NCI-H187 (cell line): ENCODE measurements around the gene RASGRP2.
"Not testable (repeated sequence)": the region's sequence is repeated elsewhere in the genome, so short reads cannot be mapped to it uniquely, and the experiment has no call there.

ENCODE experiments used
- DNase-seq, 2 experiments: peaks; one replicate each; lab custom pipeline; 2025; lab: John Stamatoyannopoulos, UW

RASGRP2 gene

DNA sequence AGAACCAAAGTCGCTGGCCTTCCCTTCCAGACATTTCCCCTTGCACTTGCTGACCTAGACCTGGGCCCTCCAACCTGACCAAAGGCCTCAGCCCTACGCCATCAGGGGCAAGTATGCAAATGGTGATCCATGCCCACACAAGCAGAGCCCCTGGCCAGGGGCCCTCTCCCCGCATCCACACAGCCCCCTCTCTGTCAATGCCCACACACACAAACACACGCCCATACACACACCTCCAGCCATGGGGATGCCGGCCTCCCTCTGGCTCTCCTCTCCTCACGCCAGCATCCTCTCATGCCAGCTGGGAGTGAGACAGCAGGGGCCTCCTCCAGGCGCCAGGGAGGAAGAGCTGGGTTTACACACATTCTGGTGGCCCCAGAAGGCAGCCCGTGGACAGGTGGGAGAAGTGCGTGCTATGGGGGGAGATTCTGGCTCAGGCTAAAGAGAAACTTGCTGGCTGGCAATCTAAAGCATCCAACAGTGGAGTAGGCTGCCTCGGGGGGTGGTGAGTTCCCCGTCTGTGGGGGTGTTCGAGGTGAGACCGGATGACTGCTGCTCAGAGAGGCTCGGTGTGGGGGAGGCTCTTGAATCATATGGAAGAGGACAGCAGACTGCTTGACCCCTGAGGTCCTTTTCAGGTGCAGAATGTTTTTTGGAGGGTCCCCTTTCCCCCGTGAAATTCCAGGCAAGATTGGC lies 25.7 kb downstream of the RASGRP2 start:
- no peak for DNase-seq

DNA sequence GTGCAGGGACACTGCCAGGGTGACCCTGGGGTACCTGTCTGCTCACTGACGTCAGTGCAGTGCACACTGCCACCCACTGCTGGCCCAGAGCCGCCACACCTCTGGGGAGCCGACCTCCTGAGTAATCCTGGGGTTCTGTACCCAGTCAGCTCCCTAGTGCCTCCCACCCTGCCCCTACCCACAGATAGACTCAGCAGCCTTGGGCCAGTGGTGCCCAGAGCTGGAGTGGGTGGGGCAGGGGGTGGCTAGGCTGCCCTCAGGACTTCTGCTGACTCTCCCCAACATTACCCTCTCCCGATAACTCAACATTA lies 26.7 kb downstream of the RASGRP2 start:
- no peak for DNase-seq

DNA sequence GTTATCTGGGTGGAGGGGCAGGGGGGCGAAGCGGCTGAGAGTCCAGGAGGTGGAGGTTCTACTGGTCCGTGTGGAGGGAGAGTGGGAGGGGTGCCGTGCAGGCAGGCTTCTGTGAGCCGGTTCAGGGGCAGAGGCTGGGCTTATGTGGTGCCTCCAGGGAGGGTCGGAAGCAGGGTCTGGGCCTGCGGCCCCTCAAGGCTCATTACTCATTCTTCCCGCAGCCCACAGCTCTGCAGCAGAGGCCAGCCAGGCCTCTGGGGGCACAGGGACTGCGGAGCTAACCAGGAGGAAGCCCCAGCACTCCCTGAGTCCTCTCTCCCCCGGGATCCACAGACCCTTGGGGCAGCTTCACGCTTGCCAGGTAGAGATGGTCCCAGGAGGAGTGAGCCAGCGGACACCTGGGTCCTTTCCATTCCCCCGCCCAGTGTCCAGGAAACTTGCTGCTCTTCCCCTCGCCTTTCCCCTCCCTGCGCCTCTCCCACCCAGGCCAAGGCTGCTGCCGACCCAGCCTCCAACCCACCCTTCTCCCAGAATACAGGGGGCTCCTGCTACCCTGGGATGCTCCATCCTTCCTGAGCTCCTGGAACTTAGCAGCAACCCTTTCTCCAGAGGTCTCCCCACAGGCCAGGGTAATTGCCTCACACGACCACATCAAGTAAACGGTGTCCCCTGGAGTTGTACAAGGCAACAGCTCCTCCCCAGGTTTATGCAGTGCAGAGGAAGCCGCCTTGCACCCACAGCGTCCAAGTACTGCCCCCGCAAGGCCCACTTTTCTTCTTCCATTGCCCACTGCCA lies 27.3 kb downstream of the RASGRP2 start:
- DNase-seq: no peak

DNA sequence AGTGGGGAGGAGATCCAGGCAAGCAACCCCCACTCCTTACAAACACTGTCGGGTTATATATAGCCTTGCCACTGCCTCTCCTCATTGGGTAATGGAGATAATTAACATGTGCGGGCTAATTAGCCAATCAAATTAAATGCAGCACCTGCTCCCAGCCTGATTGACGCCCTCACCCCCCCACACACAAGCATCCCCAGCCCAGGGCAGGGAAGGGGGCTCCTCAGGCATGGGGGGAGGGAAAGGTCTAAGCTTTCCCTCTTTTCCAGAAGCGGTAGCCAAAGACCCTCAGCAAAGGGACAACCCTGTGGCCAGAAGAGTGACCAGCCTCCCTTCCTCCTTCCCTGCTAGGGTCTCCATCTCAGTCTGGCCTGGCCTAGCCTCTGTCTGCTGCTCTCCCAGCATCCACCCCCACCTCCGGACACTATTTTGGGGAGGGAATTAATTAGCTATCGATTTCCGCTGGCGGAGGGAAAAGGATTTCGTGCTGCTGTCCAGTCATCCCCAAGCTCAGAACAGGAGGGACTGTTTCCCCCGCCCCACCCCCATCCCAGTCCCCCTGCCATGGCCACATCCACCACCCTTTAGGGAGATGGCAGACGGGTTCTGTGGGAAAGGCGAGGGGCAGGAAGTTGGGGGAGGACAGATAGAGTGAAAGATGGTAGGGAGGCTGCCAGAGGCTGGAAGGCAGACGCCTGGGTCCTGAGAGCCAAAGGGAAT lies 28.0 kb downstream of the RASGRP2 start:
- no peak for DNase-seq

DNA sequence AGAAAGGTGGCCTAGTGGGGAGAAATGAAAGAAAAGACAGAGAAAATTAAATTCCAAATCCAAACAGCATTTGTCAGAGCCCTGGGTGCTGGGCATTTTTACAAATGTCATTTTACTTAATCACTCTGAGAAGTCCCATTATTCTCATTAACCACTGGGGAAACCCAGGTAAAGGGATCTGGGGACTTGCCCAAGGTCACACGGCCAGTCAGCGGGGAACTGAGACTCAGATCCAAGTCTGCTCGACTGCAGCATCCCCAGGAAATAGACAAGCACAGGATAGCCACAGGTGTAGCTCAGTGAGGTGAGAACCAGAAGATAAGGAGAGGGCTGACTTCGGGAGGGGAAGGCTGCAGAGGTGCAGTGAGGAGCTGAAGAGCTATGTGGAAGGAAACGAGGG lies 28.8 kb downstream of the RASGRP2 start:
- no peak for DNase-seq

DNA sequence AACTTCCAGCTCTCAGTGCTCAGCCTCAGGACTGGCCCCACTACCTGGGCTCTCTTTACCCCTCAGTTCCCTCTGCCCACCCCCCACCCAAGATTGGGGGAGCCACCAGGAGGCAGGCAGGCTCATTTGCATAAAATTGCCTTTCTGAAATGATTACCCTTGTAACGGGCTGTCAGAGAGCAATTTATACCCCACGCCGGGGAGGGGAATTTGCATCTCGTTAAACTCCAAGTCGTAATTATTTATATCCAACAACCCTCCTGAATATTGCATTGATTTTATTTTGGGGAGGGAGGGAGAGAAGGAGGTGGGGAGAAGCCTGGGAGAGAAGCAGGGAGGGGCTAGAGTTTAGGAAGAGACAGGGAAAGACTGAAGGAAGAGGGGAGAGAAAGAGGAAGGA lies 29.3 kb downstream of the RASGRP2 start:
- DNase-seq: no peak

DNA sequence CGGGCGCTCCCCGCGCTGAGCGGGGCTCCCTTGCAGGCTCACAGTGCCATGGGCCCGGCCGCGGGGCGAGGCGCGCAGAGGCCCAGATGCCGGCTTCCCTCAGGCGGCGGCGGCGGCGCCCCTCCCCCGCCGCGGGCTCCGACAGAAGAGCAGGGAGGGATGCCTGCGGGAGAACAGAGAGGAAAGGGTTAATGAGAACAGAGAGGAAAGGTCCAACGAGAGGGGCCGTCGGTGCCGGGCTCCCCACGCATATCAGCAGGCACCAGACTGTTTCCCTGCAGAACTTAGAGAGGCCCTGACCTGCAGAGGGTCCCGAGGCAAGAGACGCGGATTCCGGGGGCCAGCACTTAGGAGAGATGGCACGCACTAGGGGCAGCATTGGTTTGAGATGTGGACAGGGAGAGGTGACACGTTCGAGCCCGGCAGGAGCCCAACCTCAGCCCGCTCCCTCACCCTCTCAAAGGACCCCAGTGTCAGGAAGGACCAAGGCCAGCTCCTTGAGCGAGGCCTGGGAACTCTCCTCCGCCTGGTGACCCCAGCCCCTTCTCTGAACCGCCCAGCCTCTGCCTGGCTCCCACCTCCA lies 30.1 kb downstream of the RASGRP2 start:
- DNase-seq: no peak

DNA sequence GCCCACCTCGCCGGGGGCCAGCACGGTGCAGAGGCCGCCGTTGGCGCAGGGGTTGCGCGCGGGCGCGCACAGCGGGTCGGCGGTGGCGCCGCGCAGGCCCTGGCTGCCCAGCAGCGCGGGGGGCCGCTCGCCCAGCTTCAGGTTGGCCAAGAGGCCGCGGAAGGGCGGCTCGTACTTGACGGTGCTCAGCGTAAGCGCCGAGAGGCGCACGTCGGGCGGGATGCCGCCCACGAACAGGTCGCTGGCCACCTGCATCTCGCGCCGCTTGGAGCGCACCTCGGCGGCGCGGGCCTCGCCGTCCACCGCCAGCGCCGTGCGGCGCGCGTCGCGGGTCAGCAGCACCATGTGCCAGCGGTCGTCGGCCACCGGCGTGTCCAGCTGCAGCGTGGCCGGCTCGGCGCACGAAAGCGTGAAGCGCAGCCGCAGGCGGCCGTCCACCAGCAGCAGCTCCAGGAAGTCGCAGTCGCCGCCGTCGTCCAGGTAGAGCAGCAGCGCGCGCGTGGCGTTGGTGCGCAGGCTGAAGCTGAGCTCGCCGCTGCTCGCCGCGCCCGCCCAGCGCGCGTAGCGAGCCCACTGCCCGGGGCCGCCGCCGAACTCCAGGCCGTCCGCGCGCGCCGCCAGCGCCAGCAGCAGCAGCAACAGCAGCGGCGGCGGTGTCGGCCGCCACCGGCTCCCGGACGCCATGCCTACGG lies 30.8 kb downstream of the RASGRP2 start:
- no peak for DNase-seq

DNA sequence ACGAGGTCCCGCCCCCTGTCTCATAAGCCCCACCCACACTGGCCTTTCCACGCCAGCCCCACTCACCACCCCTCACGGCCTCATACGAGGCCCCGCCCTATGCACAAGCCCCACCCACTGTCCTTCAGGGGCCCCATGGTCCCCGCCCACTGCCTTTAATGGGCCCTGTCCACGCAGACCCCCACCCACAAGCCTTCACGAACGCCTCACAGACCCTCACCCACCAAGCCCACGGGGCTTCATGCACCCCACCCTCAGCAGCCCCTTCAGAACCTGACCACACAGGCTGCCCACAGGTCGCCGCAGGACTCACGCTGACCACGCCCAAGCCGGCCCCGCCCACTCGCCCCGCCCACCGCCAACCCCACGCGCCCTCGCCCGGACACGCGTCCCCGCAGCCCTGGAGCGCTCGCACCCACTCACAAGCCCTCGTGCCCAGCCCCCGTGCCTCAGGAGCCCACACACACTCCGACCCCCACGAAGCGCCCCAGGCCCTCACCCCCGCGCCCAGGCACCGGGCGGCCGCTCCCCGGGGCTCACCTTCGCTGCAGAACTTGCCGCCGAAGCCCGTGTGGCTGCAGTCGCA lies 31.4 kb downstream of the RASGRP2 start:
- no peak for DNase-seq

DNA sequence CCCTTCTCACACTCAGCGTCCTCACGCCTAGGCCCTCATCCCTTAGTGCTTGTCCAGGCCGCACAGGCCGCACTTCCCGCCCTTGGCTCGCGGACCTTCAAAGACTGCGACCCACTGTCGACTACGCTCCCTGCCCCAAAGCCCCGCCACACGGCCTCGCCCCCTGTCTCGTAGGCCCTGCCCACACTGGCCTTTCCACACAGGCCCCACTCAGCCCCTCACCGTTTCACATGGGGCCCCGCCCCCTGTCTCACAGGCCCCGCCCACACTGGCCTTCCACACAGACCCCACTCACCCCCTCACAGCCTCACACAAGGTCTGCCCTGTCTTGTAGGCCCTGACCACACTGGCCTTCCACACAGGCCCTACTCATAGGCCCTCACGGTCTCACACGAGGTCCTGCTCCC lies 32.0 kb downstream of the RASGRP2 start:
- DNase-seq: no peak

DNA sequence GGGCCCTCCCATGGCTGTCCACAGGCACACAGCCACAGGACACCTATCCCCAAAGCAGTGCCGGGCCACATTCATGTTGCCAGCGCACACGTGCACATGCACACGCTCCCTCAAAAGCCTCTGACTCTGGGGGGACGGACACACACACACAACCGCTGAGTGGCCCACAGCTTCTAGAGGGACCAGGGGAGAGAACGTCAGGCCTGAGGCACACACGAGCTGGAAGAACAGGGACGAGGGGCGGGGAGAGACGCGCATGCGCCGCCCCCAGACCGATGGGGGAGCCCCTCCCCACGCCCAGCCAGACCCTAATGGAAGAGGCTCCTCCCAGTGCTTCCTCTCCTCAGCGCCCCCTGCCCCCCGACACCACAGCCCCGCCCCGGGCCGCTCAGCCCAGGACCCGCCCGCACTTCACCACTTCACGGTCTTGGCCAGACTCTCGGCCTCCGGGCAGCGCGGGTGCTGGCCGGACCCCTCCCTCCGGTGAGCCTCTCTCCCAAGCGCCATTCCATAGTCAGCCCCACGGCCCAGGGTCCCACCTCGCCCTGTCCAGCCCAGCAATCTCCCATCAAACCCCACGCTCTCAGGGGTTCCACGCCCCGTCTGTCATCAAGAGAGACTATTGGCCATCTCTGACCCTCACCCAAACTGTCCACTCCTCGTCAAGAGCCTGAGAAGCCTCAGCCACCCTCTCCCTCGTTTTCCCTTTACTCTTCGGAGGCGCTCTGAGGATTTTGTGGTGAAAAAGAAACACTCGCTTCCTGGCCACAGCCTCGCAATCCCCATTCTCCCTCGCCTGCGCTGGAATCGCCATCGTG lies 32.6 kb downstream of the RASGRP2 start:
- no peak for DNase-seq

DNA sequence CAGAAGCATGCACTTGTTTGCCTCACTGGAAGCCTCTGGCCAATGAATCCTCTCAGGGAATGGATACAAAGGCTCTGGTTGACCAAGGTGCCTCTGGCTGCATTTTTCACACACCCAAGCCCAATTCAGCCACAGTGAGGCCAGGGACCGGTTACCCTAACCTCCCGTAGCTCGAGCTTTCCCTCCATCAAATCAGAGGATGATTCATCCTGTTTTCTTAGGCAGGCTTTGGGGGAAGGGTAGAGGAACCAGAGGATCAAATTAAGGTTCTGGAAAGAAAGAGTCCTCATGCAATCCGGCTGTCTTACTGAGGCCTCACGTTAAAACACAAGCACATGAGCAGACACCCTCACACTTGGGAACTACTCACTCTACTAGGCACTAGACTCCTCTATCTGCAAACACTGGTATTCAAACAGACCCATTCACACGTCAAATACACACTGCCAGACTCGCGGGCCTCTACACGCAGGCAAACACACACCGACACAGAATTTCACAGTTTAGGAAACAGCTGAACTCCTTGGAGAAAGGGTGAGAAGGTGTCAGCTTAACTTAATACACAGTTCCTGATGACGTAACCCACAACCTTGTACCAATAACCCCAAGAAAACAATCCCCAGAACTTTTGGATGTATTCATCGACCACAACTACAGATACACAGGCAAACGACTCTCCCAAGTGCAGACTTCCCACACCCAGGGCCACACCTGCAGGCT lies 33.4 kb downstream of the RASGRP2 start:
- DNase-seq: no peak

DNA sequence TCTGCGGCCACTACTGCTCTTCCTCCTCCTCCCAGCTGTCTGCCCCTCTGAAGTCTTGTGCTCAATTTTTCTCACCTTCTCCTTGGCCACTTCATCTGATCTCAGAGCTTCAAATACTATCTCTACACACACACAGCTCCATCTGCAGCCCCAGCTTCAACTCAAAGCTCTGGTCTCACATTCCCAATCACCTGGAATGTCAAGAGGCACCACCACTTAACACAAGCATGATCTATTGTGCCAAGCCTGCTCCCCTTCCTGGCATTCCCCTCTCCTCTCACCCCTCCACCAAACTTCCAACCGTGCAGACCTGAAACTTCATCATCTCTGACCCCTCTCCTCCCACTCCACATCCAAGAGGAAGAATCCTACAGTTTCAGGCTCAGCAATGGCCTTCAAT lies 38.4 kb downstream of the RASGRP2 start:
- DNase-seq: no peak

DNA sequence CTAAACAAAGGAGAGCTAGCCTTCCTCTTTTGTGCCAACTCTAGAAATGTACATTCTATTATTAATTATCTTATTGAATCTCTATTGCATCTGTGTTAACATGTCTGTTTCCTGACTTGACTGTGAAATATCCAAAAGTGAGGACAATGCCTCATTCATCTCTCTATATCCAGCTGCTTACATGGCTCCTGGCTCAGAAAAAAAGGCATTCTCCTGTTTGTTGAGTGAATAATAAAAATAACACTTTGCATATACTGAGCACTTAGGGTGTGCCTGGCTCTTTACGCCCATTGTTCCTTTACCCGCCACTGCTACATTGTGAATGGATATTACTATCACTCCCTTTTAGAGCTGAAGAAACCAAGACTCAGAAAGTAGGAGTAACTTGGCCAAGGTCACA lies 40.9 kb downstream of the RASGRP2 start:
- DNase-seq: no peak

DNA sequence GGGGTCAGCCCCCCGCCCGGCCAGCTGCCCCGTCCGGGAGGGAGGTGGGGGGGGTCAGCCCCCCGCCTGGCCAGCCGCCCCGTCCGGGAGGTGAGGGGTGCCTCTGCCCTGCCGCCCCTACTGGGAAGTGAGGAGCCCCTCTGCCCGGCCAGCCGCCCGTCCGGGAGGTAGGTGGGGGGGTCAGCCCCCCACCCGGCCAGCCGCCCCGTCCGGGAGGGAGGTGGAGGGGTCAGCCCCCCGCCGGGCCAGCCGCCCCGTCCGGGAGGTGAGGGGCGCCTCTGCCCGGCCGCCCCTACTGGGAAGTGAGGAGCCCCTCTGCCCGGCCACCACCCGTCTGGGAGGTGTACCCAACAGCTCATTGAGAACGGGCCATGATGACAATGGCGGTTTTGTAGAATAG lies 42.0 kb downstream of the RASGRP2 start:
- DNase-seq: not testable (repeated sequence)

DNA sequence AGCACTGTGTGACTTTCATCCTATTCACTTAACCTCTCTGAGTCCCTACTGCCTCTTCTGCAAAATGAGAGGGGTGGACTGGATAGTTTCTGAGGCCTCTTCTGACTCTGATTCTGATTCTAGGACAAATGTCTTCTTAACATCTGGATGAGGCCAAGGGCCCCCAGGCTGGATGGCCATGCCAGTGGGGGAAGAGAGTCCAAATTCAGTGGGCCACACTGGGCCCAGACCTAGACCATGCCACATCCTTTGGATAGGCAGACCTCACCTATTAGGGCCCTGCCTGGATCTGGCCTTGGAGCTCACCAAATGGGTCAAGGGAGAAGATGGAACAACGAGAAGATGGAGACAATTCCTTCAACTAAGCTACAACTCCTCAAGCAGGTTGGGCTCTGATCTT lies 45.5 kb downstream of the RASGRP2 start:
- DNase-seq: no peak

DNA sequence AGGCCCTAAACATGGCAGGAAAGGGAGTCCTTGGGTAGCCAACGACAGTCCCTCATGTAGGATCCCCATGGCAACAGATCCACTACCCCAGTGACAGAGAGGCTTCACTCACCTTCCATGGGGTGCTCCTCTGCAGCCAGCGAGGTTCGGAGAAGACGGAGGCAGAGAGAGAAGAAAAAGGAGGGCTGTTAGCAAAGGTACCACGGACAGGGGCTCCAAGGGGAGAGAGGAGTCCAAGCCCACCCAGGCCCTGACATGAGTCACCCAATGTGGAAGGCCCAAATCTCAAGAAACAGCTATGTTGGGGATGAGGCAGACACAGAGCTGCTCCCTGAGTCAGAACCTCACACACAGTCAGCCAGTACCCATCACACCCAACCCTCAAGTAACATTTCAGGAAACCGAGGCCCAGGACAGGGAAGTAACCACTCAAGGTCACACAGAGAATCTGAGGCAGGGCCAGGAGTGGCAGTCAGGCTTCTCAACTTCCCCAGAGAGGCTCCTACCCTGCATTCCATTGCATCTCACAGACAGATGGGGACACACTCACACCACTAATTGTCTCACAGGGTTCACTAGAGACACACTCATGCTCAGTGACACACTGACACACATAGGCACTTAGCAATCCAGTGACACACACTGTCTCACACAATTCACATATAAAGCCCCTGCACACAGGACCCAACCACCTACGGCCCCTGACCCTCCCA lies 46.1 kb downstream of the RASGRP2 start:
- no peak for DNase-seq

DNA sequence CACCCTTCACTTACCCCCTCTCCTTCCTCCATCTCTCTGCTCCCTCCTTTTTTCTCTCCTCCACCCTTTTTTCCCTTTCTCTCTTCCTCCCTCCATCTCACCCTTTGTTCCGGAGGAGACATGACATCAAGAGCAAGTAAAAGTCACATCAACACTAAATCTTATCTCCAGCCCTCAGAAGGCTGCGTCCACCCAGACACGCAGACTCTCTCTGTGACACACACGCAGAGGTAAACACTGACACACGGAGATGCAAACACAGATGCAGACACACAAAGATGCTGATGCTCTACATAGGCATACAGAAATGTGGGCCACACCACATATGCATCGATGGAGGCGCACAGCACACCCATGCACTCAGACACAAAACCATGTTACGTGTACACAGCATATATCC lies 47.9 kb downstream of the RASGRP2 start:
- DNase-seq: no peak

DNA sequence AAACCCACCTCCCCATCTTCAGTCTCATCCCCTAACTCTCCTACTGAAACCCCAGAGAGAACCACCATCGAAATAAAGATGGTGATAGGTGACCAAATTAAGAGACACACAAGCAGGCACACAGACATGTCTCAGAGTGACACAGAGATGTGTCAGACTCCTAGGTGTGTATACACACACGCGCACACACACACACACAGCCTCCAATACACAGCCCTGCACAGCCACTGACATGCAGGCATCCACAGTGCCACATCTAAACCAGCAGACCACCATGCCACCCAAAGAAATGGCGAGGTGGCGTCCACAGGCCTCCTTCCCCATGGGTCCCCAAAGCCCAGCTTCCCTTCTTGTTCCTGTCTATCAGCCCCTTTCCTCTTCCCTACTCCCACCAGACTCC lies 48.4 kb downstream of the RASGRP2 start:
- DNase-seq: no peak
